ENCODE results near the gene WBP1.
"Not testable (repeated sequence)": the region's sequence is repeated elsewhere in the genome, so short reads cannot be mapped to it uniquely, and the experiment has no call there.

WBP1 gene

GRCh38 chr2:74454654-74455511 lies 3.4 kb upstream of the WBP1 start, which contains the start of gene INO80B:
Gene INO80B (plus strand): TSS chr2:74455087. CDS start chr2:74455117, 30 bp downstream.
- DNase-seq, result peak; percentile 96

- DNase-seq, result no peak
Measured at GRCh38 chr2:74457129-74457548, 1.1 kb upstream of the WBP1 start.

- DNase-seq, result peak; percentile 69
Measured at GRCh38 chr2:74457549-74458131, 598 bp upstream of the WBP1 start.

- DNase-seq, result no peak
Measured at GRCh38 chr2:74458938-74459363, 713 bp downstream of the WBP1 start.

- not testable (repeated sequence) for DNase-seq
Measured at GRCh38 chr2:74459503-74460118, 1.4 kb downstream of the WBP1 start.

GRCh38 chr2:74460187-74460586 lies 1.9 kb downstream of the WBP1 start:
- not testable (repeated sequence) for DNase-seq

- no peak for DNase-seq
Measured at GRCh38 chr2:74461187-74462053, 3.2 kb downstream of the WBP1 start.

- DNase-seq, result no peak
Measured at GRCh38 chr2:74462054-74462785, 4.0 kb downstream of the WBP1 start.

- DNase-seq, result no peak
Measured at GRCh38 chr2:74462786-74463105, 4.5 kb downstream of the WBP1 start.

- no peak for DNase-seq
Measured at GRCh38 chr2:74464406-74464805, 6.2 kb downstream of the WBP1 start.

- not testable (repeated sequence) for DNase-seq
Measured at GRCh38 chr2:74470742-74471141, 12.5 kb downstream of the WBP1 start.

GRCh38 chr2:74471332-74472065 lies 13.3 kb downstream of the WBP1 start:
- DNase-seq, result no peak

- peak; percentile 94 for DNase-seq
Measured at GRCh38 chr2:74472086-74472944, 14.1 kb downstream of the WBP1 start, which contains the start of gene MRPL53. Gene MRPL53 (minus strand): TSS chr2:74472680. CDS start chr2:74472660, 20 bp downstream.

- DNase-seq, result no peak
Measured at GRCh38 chr2:74472945-74473258, 14.7 kb downstream of the WBP1 start.

- DNase-seq, result no peak
Measured at GRCh38 chr2:74474481-74474880, 16.2 kb downstream of the WBP1 start.

GRCh38 chr2:74474899-74475298 lies 16.7 kb downstream of the WBP1 start:
- DNase-seq, result no peak

- DNase-seq, result no peak
Measured at GRCh38 chr2:74481431-74481830, 23.2 kb downstream of the WBP1 start.

- DNase-seq, result peak; percentile 27
Measured at GRCh38 chr2:74481961-74482800, 23.9 kb downstream of the WBP1 start.

All from activated T-cell treated with anti-CD3 and anti-CD28 coated beads for 4 hours (primary cell).